HEK293 (cell line): Measurements from ENCODE around the gene RTN4.

Experiments
- CTCF ChIA-PET: fragments of 350-600 bp; formaldehyde crosslinking; extraction: SDS; loops from one replicate; lab custom pipeline; 2021; ENCODE audit warnings: antibody characterized with exemption; lab: Yijun Ruan, JAX
- POLR2A ChIA-PET: fragments of 300-600 bp; formaldehyde crosslinking; extraction: SDS; loops from one replicate; lab custom pipeline; 2020; ENCODE audit warnings: antibody characterized with exemption, inconsistent platforms; lab: Yijun Ruan, JAX
- H3K27ac ChIP-seq: fragments of 200-500 bp; sonication (Bioruptor generic); 2 replicates; pipeline ENCODE4 v1.5.1; 2014; ENCODE audit warnings: low read depth, low read length, control low read depth, inconsistent platforms; ENCODE audit errors: extremely low read depth
- H3K36me3 ChIP-seq, 2 experiments: fragments of 200-500 bp in 1 of 2; sonication (Bioruptor generic) in 1 of 2; 1 replicate in 1 of 2; 2 replicates in 1 of 2; pipeline ENCODE4 v1.5.1; 2014 to 2017; ENCODE audit warnings: inconsistent platforms in 2 of 2, low read length in 2 of 2; ENCODE audit not compliant: control insufficient read depth in 2 of 2, insufficient read depth in 1 of 2
- H3K4me1 ChIP-seq: fragments of 200-500 bp; sonication (Bioruptor generic); 2 replicates; pipeline ENCODE4 v1.5.1; 2014; ENCODE audit warnings: mild to moderate bottlenecking, low read length, inconsistent platforms; ENCODE audit not compliant: control insufficient read depth, insufficient read depth
- H3K4me3 ChIP-seq: 2 replicates; pipeline ENCODE4 v1.5.1; 2011; ENCODE audit warnings: low read depth, mild to moderate bottlenecking, control low read depth, low read length, moderate library complexity
- H3K9me3 ChIP-seq: fragments of 200-500 bp; sonication (Bioruptor generic); 2 replicates; pipeline ENCODE4 v1.5.1; 2014; ENCODE audit warnings: low read depth, low read length, inconsistent platforms; ENCODE audit not compliant: control insufficient read depth, insufficient read depth
- SALL2 ChIP-seq: fragments of 450-650 bp; formaldehyde crosslinking; IDR thresholded peaks from 2 replicates; pipeline ENCODE4 v1.5.0; 2017; ENCODE audit warnings: missing biosample characterization, mild to moderate bottlenecking, missing genetic modification characterization, borderline replicate concordance
- SCRT2 ChIP-seq: fragments of 450-650 bp; formaldehyde crosslinking; IDR thresholded peaks from 2 replicates; pipeline ENCODE4 v1.5.1; 2016; ENCODE audit warnings: missing biosample characterization, missing genetic modification characterization
- WT1 ChIP-seq: fragments of 450-650 bp; formaldehyde crosslinking; IDR thresholded peaks from 2 replicates; pipeline ENCODE4 v1.5.1; 2016; ENCODE audit warnings: missing biosample characterization, missing genetic modification characterization
- ZBTB1 ChIP-seq: fragments of 450-650 bp; formaldehyde crosslinking; IDR thresholded peaks from 2 replicates; pipeline ENCODE4 v1.5.1; 2016; ENCODE audit warnings: missing biosample characterization, missing genetic modification characterization
- ZNF112 ChIP-seq: fragments of 450-650 bp; formaldehyde crosslinking; IDR thresholded peaks from 2 replicates; pipeline ENCODE4 v1.5.0; 2017; ENCODE audit warnings: missing biosample characterization, missing genetic modification characterization
- ZNF221 ChIP-seq: fragments of 450-650 bp; formaldehyde crosslinking; IDR thresholded peaks from 2 replicates; pipeline ENCODE4 v1.5.1; 2017; ENCODE audit warnings: missing biosample characterization, missing genetic modification characterization, borderline replicate concordance
- ZNF302 ChIP-seq: fragments of 450-650 bp; formaldehyde crosslinking; IDR thresholded peaks from 2 replicates; pipeline ENCODE4 v1.5.1; 2016; ENCODE audit warnings: missing biosample characterization, missing genetic modification characterization, low read depth
- ZNF37A ChIP-seq: fragments of 450-650 bp; IDR thresholded peaks from 2 replicates; pipeline ENCODE4 v1.5.1; 2018; ENCODE audit warnings: missing biosample characterization, missing genetic modification characterization
- ZNF473 ChIP-seq: fragments of 450-650 bp; formaldehyde crosslinking; IDR thresholded peaks from 2 replicates; pipeline ENCODE4 v1.5.1; 2017; ENCODE audit warnings: missing biosample characterization, missing genetic modification characterization
- ZNF596 ChIP-seq: fragments of 450-650 bp; IDR thresholded peaks from 2 replicates; pipeline ENCODE4 v1.5.0; 2018; ENCODE audit warnings: missing biosample characterization, mild to moderate bottlenecking, missing genetic modification characterization, moderate library complexity
- TF ChIP-seq, protein P1 (sequence below): fragments of 450-650 bp; formaldehyde crosslinking; IDR thresholded peaks from 2 replicates; pipeline ENCODE4 v1.5.1; 2016; ENCODE audit warnings: missing biosample characterization, missing genetic modification characterization
- TF ChIP-seq, protein P2 (sequence below): fragments of 450-650 bp; formaldehyde crosslinking; IDR thresholded peaks from 2 replicates; pipeline ENCODE4 v1.5.1; 2016; ENCODE audit warnings: missing biosample characterization, missing genetic modification characterization
- TF ChIP-seq, protein P3 (sequence below): fragments of 450-650 bp; formaldehyde crosslinking; IDR thresholded peaks from 2 replicates; pipeline ENCODE4 v1.5.1; 2017; ENCODE audit warnings: missing biosample characterization, missing genetic modification characterization
- TF ChIP-seq, protein P4 (sequence below): fragments of 450-650 bp; IDR thresholded peaks from 2 replicates; pipeline ENCODE4 v1.5.1; 2018; ENCODE audit warnings: missing biosample characterization, mild to moderate bottlenecking, missing genetic modification characterization

Gene RTN4

DNA sequence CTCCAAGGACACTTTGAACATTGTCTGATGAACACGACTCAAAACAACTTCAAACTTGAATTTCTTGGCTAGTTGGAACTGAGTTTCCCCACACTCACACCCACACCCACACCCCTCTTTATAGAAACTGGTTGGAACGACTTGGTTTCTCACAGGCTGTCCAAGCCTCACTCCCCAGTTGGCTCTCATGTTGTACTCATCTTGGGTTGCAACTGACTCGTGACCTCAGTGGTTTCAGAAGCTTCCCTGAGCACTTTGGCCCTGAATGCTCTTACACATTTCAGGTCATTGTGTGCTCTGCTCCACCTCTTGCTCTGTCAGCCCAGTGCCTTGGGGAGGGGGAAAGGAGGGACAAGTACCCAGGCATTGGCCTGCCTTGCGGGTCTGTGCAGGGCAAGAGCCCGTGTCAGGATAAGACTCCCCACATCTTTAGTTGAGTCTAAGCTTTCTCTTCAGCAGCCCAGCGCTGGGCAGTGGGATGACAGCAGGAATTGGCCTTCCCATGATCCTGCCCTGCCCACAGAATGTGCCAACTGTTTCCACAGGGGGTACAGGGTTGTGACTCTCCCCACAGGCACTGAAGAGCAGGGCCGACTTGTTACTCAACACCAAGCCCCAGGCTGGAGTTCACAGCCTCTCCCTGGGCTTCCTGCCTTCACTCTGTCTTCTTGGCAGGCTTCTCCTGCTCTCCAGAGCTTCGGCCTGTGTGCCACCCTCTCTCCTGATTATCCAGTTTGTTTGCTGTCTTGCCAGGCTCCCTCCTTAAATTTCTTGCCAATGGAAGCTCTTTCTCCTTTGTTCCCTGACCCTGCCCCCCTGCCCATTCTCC is 104.6 kb downstream of the RTN4 start:
- Histone ChIP-seq H3K9me3 (no peaks in the 10 kb centered on the region), H3K27ac (no peak overlapping the region), H3K4me3 (no peak overlapping the region), H3K4me1 (no peaks in the 10 kb centered on the region), H3K36me3 (no peaks in the 10 kb centered on the region)
- ChIA-PET POLR2A (no interaction called here), CTCF (no interaction called here)
- TF ChIP-seq, protein P1, sequence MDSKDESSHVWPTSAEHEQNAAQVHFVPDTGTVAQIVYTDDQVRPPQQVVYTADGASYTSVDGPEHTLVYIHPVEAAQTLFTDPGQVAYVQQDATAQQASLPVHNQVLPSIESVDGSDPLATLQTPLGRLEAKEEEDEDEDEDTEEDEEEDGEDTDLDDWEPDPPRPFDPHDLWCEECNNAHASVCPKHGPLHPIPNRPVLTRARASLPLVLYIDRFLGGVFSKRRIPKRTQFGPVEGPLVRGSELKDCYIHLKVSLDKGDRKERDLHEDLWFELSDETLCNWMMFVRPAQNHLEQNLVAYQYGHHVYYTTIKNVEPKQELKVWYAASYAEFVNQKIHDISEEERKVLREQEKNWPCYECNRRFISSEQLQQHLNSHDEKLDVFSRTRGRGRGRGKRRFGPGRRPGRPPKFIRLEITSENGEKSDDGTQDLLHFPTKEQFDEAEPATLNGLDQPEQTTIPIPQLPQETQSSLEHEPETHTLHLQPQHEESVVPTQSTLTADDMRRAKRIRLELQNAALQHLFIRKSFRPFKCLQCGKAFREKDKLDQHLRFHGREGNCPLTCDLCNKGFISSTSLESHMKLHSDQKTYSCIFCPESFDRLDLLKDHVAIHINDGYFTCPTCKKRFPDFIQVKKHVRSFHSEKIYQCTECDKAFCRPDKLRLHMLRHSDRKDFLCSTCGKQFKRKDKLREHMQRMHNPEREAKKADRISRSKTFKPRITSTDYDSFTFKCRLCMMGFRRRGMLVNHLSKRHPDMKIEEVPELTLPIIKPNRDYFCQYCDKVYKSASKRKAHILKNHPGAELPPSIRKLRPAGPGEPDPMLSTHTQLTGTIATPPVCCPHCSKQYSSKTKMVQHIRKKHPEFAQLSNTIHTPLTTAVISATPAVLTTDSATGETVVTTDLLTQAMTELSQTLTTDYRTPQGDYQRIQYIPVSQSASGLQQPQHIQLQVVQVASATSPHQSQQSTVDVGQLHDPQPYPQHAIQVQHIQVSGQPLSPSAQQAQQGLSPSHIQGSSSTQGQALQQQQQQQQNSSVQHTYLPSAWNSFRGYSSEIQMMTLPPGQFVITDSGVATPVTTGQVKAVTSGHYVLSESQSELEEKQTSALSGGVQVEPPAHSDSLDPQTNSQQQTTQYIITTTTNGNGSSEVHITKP (tag by site-specific recombination), result 0 out of 2 replicates have a peak, but pooled peaks have one; percentile 13
- TF ChIP-seq, protein P2, sequence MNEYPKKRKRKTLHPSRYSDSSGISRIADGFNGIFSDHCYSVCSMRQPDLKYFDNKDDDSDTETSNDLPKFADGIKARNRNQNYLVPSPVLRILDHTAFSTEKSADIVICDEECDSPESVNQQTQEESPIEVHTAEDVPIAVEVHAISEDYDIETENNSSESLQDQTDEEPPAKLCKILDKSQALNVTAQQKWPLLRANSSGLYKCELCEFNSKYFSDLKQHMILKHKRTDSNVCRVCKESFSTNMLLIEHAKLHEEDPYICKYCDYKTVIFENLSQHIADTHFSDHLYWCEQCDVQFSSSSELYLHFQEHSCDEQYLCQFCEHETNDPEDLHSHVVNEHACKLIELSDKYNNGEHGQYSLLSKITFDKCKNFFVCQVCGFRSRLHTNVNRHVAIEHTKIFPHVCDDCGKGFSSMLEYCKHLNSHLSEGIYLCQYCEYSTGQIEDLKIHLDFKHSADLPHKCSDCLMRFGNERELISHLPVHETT (tag by site-specific recombination), result no peak

DNA sequence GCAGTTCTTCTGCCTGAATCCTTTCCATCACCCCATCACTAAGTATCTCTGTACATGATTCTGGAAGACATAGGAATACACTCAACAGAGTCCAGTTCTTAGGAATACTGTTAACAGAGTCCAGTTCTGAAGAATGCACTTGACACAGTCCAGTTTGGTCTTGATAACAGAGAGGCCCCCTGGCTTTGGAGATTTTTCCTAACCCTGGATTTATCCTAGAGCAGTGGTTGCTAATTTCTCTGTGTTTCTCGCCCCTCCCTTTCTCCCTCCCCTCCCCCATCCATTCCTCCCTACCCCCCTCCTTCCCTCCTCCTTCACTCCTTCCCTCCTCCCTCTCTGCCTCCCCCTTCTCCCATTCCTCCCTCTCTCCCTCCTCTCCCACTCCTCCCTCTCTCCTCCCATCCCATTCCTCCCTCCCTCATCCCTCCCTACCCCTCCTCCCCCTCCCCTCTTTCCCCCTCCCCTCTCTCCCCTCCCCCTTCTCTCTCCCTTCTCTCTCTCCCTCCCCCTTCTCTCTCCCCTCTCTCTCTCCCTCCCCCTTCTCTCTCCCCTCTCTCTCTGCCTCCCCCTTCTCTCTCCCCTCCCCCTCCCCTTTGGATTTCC is 105.4 kb downstream of the RTN4 start:
- Histone ChIP-seq H3K27ac (no peak overlapping the region), H3K9me3 (no peaks in the 10 kb centered on the region), H3K4me1 (no peaks in the 10 kb centered on the region), H3K36me3 (no peaks in the 10 kb centered on the region), H3K4me3 (no peak overlapping the region)
- no peak for TF ChIP-seq ZNF221 (tag by site-specific recombination)
- no peak for TF ChIP-seq ZNF37A (tag by site-specific recombination)
- TF ChIP-seq WT1 (tag by site-specific recombination), result 0 out of 2 replicates have a peak, but pooled peaks have one; percentile 25
- TF ChIP-seq, protein P2 (tag by site-specific recombination), result no peak
- no peak for TF ChIP-seq ZNF596
- TF ChIP-seq ZBTB1, result no peak
- POLR2A ChIA-PET, result no interaction called here
- CTCF ChIA-PET, result no interaction called here

DNA sequence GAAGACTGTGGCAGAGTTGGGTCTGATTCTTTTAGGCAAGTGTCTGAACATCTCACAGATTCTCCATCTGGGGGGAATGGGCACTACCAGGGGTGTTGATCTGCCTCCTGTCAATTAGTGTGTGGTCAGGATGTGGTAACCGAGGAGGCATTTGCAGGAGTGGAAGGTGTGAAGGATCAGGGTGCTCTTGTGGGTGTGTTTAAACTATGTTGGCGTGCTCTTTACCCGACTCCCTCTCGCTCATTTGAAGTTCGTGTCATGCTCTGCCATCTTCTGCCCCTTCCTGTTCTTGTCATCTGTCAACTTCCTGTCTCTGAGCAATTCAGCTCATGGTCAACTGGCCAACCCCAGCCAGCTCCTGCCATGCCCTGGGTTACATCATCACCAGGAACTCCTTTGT is 107.9 kb downstream of the RTN4 start:
- H3K27ac ChIP-seq, result no peak overlapping the region
- no peak for TF ChIP-seq SALL2 (tag by site-specific recombination)
- no peak for TF ChIP-seq SCRT2 (tag by site-specific recombination)
- no peak for TF ChIP-seq ZNF302 (tag by site-specific recombination)
- no peak for TF ChIP-seq ZNF473
- TF ChIP-seq, protein P3, sequence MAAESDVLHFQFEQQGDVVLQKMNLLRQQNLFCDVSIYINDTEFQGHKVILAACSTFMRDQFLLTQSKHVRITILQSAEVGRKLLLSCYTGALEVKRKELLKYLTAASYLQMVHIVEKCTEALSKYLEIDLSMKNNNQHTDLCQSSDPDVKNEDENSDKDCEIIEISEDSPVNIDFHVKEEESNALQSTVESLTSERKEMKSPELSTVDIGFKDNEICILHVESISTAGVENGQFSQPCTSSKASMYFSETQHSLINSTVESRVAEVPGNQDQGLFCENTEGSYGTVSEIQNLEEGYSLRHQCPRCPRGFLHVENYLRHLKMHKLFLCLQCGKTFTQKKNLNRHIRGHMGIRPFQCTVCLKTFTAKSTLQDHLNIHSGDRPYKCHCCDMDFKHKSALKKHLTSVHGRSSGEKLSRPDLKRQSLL (tag by site-specific recombination), result no peak
- TF ChIP-seq, protein P4, sequence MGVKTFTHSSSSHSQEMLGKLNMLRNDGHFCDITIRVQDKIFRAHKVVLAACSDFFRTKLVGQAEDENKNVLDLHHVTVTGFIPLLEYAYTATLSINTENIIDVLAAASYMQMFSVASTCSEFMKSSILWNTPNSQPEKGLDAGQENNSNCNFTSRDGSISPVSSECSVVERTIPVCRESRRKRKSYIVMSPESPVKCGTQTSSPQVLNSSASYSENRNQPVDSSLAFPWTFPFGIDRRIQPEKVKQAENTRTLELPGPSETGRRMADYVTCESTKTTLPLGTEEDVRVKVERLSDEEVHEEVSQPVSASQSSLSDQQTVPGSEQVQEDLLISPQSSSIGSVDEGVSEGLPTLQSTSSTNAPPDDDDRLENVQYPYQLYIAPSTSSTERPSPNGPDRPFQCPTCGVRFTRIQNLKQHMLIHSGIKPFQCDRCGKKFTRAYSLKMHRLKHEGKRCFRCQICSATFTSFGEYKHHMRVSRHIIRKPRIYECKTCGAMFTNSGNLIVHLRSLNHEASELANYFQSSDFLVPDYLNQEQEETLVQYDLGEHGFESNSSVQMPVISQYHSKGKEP (tag by site-specific recombination), result no peak
- TF ChIP-seq ZNF112 (tag by site-specific recombination), result no peak
- no peaks in the 10 kb centered on the region for H3K4me1 ChIP-seq
- CTCF ChIA-PET, result interaction anchor here (0.6 kb wide), 1 partner anchor 1465 kb away, joined by 3 read pairs; no protein-coding TSS in a partner anchor
- no peak overlapping the region for H3K4me3 ChIP-seq
- POLR2A ChIA-PET, result no interaction called here
- H3K36me3 ChIP-seq, result no peaks in the 10 kb centered on the region
- no peaks in the 10 kb centered on the region for H3K9me3 ChIP-seq
